GM12874 (cell line): Measurements from ENCODE around the gene CCNG2.

ENCODE experiments used
- TF ChIP-seq, protein P1 (sequence below): IDR thresholded peaks from 2 replicates; pipeline ENCODE4 v1.5.1; 2011; ENCODE audit warnings: low read depth, mild to moderate bottlenecking, control low read depth, low read length, moderate library complexity; ENCODE audit not compliant: insufficient read depth

CCNG2 gene

DNA sequence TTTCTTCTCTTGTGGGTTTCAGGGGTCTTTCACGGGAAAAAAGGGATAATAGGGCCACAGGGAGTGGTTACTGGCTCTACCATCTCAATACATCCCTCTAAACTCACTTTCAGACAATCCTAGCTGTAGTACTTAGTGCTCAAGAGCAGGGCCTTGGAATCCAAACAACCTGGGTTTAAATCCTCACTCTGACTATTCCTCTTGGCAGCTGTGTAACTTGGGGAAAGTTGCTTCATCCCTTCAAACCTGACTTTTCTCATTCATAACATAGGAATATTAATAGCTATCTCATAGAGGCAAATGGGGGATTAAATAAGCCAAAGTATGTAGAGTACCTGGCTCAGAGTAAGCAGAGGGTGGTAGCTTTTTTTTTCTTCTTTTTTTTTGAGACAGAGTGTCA is 32.4 kb downstream of the CCNG2 start:
- TF ChIP-seq, protein P1, sequence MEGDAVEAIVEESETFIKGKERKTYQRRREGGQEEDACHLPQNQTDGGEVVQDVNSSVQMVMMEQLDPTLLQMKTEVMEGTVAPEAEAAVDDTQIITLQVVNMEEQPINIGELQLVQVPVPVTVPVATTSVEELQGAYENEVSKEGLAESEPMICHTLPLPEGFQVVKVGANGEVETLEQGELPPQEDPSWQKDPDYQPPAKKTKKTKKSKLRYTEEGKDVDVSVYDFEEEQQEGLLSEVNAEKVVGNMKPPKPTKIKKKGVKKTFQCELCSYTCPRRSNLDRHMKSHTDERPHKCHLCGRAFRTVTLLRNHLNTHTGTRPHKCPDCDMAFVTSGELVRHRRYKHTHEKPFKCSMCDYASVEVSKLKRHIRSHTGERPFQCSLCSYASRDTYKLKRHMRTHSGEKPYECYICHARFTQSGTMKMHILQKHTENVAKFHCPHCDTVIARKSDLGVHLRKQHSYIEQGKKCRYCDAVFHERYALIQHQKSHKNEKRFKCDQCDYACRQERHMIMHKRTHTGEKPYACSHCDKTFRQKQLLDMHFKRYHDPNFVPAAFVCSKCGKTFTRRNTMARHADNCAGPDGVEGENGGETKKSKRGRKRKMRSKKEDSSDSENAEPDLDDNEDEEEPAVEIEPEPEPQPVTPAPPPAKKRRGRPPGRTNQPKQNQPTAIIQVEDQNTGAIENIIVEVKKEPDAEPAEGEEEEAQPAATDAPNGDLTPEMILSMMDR = no peak

DNA sequence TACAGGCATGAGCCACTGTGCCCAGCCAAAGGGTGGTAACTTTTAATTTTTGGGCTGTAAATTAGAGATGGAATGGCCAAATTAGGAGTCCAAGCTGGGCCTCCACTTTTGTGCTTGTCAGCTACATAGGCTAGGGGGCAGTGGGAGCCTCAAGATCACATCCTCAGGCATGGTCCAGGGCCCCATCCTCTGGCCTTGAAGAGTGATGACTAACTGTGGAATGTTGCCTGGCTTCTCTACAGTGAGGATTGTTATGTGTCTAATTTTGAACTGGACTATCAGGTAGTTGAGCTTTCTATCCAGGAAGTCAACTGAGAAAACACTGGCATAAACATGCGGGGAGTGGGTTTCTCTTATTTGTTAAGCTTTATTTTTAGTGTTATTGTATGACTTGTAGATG is 33.0 kb downstream of the CCNG2 start:
- TF ChIP-seq, protein P1 = no peak

DNA sequence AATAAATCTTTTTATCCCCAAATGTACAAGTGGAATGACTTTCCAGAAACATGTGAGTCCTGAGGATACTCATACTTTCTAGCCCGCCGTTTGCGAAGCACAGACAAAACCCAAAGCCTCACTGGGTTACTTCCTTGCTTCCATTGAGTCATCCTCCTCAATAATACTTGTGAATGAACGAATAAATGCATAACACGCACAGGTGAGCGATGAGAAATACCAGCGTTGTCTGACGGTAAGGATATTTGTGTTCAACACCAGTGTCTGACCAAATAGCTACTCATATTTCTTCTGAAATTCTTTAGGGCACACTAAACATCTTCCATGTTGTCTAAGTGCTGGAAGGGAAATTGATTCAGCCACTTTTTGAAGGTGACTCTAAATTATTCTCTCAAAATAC is 36.0 kb downstream of the CCNG2 start:
- TF ChIP-seq, protein P1 = no peak

DNA sequence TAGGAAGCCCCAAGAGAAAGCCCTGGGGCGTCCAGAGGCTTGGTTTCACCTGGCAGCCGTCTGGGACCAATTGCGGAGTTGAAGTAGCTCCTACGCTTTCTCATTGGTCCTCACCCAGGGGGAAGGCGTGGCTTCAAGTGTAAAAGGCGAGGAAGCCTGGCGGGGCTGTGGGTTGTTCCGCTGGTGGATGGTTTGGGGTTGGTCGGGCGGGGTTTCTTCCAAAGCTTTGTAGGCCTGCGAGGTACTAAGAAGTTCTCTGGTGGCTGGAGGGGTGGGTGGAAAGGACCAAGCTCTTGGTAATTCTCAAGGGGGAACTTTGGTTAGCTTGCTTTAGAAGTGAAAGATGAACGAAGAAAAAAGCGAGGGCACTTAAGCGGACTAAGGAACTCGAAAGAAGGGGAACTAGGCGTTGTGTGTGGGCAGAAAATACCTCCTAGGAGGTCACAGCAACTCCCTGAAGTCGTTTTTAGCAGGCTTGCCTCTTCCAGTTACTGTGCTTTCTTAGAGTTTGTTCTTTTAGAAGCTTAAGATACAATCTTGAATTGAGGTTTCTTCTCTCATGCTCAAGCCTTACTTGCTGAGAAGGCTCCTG is 36.6 kb downstream of the CCNG2 start:
- TF ChIP-seq, protein P1 = no peak

DNA sequence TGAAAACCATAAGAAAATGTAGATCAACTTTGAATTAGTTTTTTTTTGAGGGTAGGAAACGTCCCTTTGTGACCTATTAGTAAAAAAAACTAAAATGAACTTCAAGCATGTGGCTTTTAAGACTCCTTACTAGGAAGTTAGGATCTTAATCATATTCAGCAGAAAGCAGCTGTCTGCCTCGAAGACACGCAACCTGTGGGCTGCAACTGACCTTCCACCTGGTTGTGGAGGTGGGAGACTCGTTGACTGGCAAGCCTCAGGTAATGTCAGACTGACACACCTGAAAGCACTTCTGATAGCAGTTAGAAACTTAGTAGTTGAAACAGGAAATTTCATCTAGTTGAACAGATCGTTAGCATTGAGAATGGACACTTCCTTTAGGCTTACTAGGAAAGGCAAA is 37.4 kb downstream of the CCNG2 start:
- TF ChIP-seq, protein P1 = no peak

DNA sequence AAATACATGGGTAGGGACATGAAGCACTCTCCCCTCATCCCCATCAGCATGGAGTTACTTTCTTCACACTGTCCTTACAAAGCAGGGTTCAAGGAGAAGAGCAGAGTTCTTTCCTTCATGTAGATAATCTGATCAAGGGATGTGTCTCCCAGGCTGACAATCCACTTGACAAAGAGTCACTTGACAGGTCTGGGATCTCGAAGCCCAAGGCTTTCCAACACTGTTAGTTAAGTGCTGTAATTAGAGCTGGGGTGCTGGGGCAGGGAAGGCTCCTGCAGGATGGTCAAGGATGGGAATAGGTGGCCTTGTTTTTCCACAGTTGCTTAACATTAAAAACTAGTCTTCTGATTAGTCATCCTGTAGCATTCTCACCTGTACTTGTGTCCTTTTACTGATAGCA is 38.0 kb downstream of the CCNG2 start:
- TF ChIP-seq, protein P1 = no peak

DNA sequence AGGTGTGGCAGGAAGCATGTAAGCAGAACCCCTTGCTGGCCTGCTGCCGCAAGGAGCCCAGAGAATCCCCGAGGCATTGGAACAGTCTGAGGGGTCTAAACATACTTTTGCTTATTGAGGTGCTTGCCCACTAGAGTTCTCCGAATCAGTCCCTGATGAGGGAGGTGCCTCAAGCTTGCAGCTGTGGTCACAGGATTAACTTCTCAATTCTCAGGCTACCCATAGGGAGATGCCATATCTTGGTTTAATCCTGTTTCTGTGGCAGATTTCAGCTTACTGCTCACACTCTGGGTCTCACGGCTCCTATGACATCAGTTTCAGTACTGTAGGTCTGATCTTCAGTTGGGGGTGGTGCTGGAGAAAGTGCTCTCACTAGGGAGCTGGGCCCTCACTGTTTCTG is 39.9 kb downstream of the CCNG2 start:
- TF ChIP-seq, protein P1 = no peak
